Measurements from ENCODE around the gene KCNG1.

KCNG1 gene

DNA sequence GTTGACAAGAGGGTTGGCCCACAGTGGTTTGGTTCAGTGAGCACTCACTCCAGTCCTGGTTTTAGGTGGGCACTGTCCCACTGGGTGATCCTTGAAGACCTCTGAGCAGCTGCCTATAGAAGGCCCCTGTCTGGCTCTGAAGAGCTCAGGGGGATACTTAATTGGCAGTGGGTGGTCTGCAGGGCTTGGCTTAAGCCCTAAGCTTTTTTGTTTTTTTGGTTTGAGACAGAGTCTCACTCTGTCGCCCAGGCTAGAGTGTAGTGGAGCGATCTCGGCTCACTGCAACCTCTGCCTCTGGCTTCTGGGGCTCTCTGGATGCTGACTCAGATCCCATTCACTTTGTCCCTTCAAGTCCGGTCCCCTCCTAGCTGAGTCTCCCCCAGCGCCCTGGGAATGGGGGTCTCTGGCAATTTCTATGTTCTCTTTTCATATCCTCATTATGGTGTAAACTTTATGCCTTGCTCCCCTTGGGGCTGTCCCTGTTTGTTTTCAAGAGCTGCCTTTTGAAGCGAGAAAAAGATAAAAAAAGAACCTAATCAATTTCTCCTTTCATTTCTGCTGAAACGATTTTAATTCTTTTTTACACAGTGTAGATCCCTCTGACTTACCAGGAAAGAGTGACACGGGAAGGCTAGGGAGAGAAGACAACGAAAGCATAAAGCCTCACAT lies 12.2 kb upstream of the KCNG1 start:
- no peak for DNase-seq (ENCODE audit: low spot score)

DNA sequence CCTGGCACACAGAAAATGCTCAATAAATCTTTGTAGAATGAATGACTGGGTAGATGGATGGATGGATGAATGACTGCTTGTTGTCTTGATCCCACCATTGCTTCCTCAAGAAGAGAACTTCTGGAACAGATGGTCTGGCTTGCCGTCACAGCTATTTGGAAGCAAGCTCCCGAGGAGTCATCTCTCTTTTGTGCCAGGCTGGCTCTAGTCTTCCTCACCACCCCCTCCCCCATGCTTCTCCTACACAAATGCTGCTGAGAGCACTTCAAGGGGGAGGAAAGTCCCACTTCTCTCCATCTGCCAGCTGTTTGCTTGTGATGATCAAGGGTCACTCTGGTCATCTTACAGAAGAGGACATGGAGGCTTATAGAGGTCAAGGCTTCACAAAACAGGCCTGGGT lies 11.6 kb upstream of the KCNG1 start:
- DNase-seq (ENCODE audit: low spot score): no peak

- DNase-seq (ENCODE audit: low spot score): no peak
Measured at GRCh38 chr20:51029963-51030920, 7.3 kb upstream of the KCNG1 start.

GRCh38 chr20:51029556-51029955 lies 6.6 kb upstream of the KCNG1 start:
- no peak for DNase-seq (ENCODE audit: low spot score)

GRCh38 chr20:51028616-51029212 lies 5.8 kb upstream of the KCNG1 start:
- no peak for DNase-seq (ENCODE audit: low spot score)

- DNase-seq (ENCODE audit: low spot score): no peak
Measured at GRCh38 chr20:51027035-51027795, 4.3 kb upstream of the KCNG1 start.

GRCh38 chr20:51026269-51026668 lies 3.4 kb upstream of the KCNG1 start:
- DNase-seq (ENCODE audit: low spot score): no peak

DNA sequence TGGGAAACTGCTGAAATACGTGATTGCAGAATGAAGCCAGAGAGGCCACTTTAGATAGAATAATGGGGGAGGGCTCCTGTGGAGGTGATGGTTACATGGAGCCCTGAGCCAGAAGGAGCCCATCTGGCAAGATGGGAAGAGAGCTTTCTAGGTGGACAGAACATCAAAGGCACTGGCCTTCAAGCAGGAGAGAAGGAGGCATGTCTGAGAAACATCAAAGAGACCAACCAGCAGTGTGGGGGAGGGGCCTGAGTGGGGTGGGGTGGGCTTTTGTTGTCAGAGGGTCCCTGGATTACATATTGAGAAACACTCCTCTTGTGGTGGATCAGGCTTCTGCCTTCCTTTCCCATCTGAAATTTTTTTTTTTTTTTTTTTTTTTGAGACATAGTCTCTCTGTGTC lies 1.9 kb upstream of the KCNG1 start:
- DNase-seq (ENCODE audit: low spot score): no peak

GRCh38 chr20:51023617-51024155 lies 779 bp upstream of the KCNG1 start:
- no peak for DNase-seq (ENCODE audit: low spot score)

DNA sequence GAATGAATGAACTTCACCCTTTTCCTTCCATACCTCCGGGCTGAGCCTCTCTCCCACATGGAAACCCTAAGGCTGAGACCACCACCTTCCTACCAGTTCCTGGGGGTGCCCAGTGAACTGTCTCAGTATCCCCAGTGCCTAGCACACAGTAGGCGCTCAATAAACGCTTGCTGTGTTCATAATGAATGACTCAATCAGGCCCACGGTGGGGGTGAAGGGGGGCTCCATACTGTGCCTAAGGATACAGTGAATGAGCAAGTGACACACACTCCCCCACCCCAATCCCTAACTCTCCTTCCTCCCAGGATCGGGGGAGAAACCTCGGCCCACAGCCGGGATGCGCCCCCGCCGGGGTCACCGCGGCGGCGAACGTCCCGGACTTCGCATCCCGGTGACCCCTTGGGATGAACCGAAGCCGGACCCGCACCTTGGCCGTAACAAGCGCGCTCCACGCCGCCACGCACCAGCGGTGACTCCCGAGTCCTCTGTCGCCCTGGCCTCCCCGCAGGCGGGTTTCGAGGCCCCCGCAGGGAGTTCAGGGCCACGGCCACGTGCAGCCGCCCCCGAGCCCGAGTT lies 592 bp downstream of the KCNG1 start:
- DNase-seq (ENCODE audit: low spot score): no peak

- no peak for DNase-seq (ENCODE audit: low spot score)
Measured at GRCh38 chr20:51021067-51022025, 1.6 kb downstream of the KCNG1 start.

- DNase-seq (ENCODE audit: low spot score): no peak
Measured at GRCh38 chr20:51020657-51021056, 2.2 kb downstream of the KCNG1 start.

- DNase-seq (ENCODE audit: low spot score): no peak
Measured at GRCh38 chr20:51019656-51020592, 3.0 kb downstream of the KCNG1 start.

GRCh38 chr20:51017251-51017650 lies 5.7 kb downstream of the KCNG1 start:
- DNase-seq (ENCODE audit: low spot score): no peak

DNA sequence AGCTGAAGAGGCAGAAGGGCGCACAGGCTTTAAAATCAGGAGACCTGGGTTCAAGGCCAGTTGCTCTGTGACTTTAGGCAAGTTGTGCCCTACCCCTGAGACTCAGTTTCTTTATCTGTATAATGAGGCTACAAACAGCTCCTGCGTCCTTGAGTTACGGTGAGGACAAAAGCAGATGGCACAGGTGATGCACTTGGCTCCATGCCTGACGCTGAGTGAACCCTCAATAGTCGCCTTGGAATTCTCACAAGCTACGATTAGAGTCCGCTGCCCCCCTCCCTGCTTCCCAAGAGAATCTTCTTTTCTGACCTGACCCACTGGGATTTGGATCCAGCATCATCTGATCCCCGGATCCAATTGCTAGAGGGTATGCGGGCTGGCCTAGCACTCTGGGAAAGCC lies 6.4 kb downstream of the KCNG1 start:
- no peak for DNase-seq (ENCODE audit: low spot score)

DNA sequence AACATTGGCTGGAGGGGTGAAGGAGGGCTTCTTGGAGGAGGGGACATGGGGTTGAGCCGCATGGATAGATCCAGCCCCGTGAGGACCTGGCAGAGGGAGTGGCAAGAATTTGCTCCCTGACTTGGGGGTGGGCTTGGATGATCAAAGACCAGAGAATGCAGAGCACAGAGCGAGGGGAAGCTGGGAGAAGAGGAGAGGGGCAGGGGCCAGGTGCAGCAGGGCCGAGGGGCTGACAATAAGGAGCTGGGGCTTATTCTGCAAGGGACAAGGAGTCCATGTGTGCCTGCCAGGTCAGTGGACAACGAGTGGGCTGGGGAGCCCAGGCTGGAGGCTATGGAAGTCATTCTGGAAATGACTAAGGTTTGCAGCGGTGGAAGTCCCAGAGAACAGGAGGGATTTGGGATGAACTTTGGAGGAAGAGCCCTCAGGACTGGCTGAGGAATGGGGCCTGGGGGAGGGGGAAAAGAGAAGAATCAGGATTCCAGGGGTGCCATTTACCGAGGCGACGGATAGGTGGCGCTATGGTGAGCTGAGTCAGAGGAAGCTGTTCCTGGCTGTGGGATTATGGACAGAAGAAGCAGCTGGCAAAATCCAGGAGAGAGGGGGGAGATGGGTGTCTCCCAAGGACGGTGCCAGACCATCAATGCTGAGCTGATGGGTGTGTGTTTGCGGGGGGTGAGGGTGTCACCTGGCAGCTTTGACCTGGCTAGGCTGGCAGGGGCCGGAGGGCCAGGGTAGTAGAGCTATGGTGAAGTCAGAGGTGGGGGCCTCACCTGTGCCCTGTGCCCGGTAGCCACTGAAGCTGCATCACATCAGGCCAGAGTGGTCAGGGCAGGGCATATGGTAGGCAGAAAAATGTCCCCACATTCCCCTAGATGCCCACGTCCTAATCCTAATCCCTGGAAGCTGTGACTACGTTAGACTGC lies 7.8 kb downstream of the KCNG1 start:
- peak; percentile 65 for DNase-seq (ENCODE audit: low spot score)

DNA sequence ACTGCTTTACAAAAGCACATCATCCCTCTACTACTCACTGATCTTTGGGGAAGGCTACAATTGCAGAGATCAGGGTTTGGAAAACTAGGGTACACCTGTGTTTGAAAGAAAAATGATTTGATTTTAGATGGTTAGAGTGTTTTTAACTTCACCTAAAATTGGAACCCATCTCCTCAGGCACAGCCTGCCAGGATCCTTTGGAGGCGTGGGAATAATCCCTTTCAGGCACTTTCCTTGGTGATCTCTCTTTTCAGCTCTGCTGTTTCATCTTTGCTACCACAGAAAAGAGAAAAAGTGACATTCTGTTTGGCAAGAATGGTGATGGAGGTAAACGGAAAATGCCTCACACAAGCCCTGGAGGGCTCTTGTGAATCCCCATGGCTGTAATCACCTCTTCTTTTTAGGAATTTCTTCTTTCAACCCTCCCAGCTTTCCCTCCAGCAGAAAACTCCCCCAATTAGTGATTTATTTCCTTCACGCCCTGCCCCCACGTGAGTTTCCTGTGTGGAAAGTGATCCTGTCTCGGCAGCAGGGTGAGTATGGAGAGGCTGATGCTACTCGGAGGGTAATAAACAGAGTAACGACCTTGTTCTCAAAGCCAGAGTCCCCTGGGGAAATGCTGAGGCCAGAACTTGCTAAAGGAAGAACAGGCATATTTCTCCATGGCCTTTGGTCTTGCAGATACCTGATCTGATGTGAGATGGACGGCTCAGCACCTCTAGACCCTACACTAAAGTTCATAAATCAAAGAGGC lies 9.2 kb downstream of the KCNG1 start:
- no peak for DNase-seq (ENCODE audit: low spot score)

Data from kidney capillary endothelial cell (primary cell).